ENCODE results near the gene TSPAN9.
A peak's percentile ranks its signal among the peaks of the same experiment; 100 is the strongest.

The TSPAN9 gene

GRCh38 chr12:3076730-3077571, at the start of gene TSPAN9:
TSS of gene TSPAN9 (plus strand) at chr12:3077379. CDS start at chr12:3201194, 123,815 bp downstream.
- DNase-seq, result no peak

GRCh38 chr12:3028108-3028507, 49.1 kb upstream of the TSPAN9 start:
- DNase-seq, result no peak

GRCh38 chr12:3030821-3031429, 46.3 kb upstream of the TSPAN9 start:
- DNase-seq, result no peak

GRCh38 chr12:3032161-3032560, 45.0 kb upstream of the TSPAN9 start:
- no peak for DNase-seq

GRCh38 chr12:3032770-3033538, 44.2 kb upstream of the TSPAN9 start:
- no peak for DNase-seq

GRCh38 chr12:3033539-3033867, 43.7 kb upstream of the TSPAN9 start:
- DNase-seq, result no peak

- DNase-seq, result no peak
Measured at GRCh38 chr12:3034067-3034750, 43.0 kb upstream of the TSPAN9 start.

GRCh38 chr12:3035171-3035570, 42.0 kb upstream of the TSPAN9 start:
- DNase-seq, result no peak

- DNase-seq, result no peak
Measured at GRCh38 chr12:3035815-3036702, 41.1 kb upstream of the TSPAN9 start.

- DNase-seq, result no peak
Measured at GRCh38 chr12:3036901-3037600, 40.1 kb upstream of the TSPAN9 start.

GRCh38 chr12:3038166-3038565, 39.0 kb upstream of the TSPAN9 start:
- no peak for DNase-seq

GRCh38 chr12:3038926-3039510, 38.2 kb upstream of the TSPAN9 start:
- no peak for DNase-seq

- DNase-seq, result no peak
Measured at GRCh38 chr12:3040026-3040656, 37.0 kb upstream of the TSPAN9 start.

- no peak for DNase-seq
Measured at GRCh38 chr12:3040663-3041544, 36.3 kb upstream of the TSPAN9 start.

- DNase-seq, result peak; percentile 42
Measured at GRCh38 chr12:3041558-3042164, 35.5 kb upstream of the TSPAN9 start.

GRCh38 chr12:3042394-3042793, 34.8 kb upstream of the TSPAN9 start:
- peak; percentile 82 for DNase-seq

GRCh38 chr12:3042826-3043225, 34.4 kb upstream of the TSPAN9 start:
- DNase-seq, result no peak

- DNase-seq, result no peak
Measured at GRCh38 chr12:3043406-3043805, 33.8 kb upstream of the TSPAN9 start.

- DNase-seq, result no peak
Measured at GRCh38 chr12:3044141-3044630, 33.0 kb upstream of the TSPAN9 start.

All from GF-D8 (cell line).